ELF-1 (cell line): Measurements from ENCODE around the gene HS6ST3.
"Not testable (repeated sequence)": the region's sequence is repeated elsewhere in the genome, so short reads cannot be mapped to it uniquely, and the experiment has no call there.

Source experiments
- DNase-seq: peaks from one replicate; pipeline ENCODE4 v3.0.0-alpha.2; 2016; ENCODE audit warnings: low read depth, low spot score

Gene HS6ST3

DNA sequence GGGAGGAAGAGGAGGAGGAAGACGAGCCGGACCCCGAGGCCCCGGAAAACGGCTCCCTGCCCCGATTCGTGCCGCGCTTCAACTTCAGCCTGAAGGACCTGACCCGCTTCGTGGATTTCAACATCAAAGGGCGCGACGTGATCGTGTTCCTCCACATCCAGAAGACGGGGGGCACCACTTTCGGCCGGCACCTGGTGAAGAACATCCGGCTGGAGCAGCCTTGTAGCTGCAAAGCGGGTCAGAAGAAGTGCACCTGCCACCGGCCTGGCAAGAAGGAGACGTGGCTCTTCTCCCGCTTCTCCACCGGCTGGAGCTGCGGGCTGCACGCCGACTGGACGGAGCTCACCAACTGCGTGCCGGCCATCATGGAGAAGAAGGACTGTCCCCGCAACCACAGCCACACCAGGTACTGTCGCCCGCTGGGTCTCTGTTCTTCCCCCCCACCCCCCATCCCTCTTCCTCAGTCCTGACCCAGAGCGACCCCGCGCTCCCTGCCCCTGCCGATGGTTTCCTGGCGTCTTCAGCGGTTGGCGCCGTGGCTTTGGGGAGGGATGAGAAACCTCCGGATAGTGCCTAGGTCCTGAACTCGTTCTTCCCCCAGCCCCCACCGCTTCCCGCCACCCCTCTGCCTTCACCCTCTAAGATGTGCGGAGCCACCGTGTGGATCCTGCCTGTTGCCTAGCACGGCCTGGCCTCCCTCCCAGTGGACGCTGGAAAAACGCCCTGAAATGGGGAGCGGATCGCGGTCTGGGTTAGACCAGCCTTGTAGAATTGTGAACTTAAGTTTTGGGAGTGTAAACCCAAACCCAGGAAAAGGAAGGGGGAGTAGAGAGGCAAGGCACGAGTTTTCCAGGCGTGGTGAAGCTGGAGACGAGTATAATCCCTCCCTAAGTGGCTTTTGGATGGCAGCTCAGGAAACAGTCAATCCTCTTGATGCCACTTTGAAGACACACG lies 1.5 kb downstream of the HS6ST3 start:
- peak; percentile 29 for DNase-seq

DNA sequence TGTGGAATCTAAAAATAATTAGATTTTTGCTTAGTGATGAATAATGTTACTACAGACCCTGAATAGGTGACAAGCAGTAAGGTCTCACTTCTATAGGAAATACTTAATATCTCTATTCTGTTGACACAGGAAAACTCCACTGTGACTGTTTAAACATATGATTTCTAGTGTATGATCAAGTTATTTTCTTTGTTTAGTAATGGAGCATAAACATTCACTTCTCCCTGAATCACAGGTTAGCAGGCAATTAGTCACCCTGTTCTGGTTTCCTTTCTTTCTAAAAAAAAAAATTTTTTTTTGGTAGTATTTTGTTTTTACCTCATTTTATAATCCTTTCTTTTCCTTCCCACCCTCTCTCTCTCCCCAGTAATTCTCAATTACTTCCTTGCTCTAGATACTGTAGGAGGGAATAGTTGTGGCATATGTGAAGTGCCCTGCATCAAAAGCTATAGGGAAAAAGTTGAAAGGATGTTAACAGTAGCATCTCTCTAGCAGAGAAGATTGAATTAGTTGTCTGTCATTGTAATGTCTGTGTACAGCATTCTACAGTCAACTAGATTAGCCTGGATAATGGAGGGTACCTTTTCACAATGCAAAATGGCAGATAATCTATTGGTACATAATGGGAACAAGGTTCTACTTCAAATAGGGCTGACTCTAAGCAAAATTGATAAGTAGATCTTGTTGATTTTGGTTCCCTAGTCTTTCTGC lies 3.5 kb downstream of the HS6ST3 start:
- DNase-seq, result no peak

- DNase-seq, result peak; percentile 16
Observed at GRCh38 chr13:96100457-96101220, 10.7 kb downstream of the HS6ST3 start.

GRCh38 chr13:96104516-96104915 lies 14.6 kb downstream of the HS6ST3 start:
- peak; percentile 92 for DNase-seq

- DNase-seq, result peak; percentile 13
Observed at GRCh38 chr13:96108072-96108471, 18.2 kb downstream of the HS6ST3 start.

DNA sequence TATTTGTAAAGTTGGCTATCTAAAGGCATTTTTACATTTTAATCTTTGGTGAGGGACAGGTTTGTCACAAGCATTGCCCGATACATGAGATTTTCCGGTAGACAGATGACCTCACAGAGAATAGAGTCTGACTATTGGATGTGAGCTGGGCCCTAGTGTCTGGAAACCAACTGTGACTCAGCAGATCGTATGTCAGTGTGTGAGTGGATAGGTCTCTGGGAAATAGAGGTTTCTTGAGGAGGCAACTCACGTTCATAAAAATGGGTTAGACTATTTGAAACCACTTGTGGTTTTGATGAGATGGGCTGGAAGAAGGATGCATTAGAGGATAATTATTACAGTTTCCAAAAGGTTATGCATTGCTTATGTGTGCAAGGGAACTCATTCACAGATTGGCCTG lies 19.2 kb downstream of the HS6ST3 start:
- DNase-seq, result no peak

DNA sequence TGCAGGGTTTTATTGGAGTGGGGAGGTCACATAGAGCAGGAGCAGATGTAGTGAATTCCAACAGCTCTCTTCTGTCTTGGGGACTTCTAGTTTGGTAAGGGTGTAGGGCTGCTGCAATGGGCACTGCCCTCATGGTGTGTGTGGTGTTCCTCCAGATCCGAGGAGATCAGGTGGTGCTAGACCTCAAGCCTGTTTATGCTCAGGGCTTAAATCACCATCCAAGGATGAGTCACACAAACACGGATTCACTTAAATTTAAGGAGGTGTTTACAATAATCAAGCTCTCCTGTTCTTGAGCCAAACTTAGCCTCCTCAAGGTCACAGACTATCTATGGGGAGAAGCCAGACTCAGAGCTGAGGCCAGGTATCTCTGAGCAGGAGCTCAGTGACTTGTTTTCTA lies 23.0 kb downstream of the HS6ST3 start:
- DNase-seq, result no peak

- DNase-seq, result not testable (repeated sequence)
Observed at GRCh38 chr13:96115368-96115767, 25.5 kb downstream of the HS6ST3 start.

DNA sequence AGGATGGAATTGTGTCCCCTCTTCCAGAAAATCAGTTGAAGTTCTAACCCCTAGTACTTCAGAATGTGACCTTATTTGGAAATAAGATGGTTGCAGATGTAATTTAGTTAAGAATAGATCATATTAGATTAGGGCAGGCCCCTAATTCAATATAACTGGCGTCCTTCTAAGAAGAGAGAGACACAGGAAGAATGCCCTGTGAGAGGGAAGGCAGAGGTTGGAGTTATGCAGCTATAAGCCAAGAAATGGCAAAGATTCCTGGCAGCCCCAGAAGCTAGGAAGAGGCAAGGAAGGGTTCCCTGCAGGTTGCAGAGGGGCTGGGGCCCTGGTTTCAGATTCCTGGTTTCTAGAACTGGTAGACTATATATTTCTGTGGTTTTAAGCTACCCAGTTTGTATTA lies 30.0 kb downstream of the HS6ST3 start:
- DNase-seq, result no peak

DNA sequence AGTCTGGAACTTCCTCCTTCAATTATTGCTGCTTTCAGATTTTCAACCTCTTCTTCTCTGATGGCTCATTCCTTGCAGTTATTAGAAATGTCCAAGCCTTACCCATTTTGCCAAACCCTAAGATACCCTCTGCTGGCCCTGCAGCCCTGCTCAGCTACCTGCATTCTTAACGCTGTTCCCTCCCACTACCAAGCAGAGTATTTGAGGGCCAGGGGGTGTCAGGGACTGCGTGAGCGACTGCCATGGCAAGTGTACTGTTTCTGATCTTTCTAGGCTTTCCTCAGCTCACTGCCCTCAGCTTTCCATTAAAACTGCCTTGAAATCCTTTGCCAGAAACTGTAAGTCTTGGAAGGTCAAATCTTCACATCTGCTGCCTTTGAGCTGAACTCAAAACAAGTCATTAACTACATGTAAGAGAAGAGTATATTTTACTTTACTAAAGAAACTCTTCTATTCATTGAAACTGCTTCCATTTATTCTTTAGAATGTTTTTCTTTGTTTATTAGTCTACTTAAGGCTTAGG lies 41.0 kb downstream of the HS6ST3 start:
- DNase-seq, result no peak

DNA sequence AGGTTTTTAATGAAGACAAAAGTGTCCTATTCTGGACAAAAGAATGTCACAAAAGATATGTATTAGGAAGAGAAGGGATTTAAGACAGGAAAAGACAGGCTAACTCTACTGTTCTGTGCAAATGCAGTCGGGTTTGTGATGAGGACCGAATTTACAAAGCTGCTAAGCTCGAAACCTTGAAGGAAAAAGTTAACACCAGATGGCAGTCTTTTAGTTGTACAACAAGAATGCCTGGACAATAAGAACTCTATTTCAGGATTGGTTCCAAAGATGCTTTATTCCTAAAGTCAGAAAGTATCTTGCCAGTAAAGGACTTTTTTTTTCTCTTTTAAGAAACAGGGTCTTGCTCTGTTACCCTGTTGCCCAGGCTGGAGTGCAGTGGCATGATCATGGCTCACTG lies 51.1 kb downstream of the HS6ST3 start:
- peak; percentile 14 for DNase-seq

GRCh38 chr13:96159725-96160124 lies 69.8 kb downstream of the HS6ST3 start:
- no peak for DNase-seq

DNA sequence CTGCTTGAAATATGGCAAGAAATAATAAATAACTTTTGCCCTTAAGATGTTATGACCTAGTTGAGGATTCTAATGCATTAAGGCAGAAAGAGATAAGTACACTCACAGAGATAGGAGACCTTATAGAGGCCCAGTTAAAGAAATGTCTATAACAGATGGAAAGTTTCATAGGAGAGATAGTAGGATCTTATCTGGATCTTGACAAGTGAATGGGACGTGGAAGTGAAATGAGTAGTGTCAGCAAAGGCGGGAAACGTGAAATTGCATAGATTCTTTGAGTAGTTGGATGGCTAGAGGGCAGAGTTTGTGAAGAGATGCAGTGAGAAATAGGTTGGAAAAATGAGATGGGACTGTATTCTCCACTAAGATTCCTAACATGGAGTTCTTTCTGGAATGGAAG lies 71.2 kb downstream of the HS6ST3 start:
- DNase-seq, result no peak

DNA sequence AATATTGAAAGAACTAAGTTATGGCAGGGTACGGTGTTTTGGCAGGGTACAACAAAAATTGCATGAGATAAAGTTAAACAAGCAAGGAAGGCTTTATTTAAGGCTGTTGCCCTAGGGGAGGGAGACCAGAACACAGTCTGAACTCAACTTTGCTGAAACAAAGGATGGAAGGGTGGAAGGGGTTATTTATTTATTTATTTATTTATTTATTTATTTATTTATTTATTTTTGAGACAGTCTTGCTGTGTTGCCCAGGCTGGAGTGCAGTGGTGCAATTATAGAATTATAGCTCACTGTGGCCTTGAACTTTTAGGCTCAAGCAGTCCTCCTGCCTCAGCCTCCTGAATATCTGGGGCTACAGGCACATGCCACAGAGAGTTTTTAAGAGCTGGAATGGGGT lies 75.9 kb downstream of the HS6ST3 start:
- no peak for DNase-seq

- DNase-seq, result no peak
Observed at GRCh38 chr13:96172066-96172465, 82.2 kb downstream of the HS6ST3 start.

- no peak for DNase-seq
Observed at GRCh38 chr13:96178759-96179158, 88.9 kb downstream of the HS6ST3 start.

DNA sequence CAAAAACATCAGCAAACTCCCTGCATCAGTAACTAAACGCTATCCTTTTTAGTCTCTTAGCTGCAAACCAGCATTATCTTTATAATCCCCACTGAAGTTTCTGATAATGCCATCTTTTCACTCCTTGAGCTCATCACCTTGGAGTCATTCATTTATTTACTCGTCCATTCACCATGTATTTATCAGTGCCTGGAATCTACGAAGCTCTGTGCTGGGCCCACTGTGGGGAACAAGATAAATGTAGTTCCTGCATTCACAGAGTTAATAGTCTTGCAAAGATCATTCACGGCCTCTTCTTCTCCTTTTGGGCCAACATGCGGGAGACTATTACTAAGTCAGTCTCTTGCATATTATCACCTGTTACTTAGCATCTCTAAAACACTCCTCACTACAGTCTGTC lies 89.4 kb downstream of the HS6ST3 start:
- DNase-seq, result no peak

GRCh38 chr13:96181911-96182310 lies 92.0 kb downstream of the HS6ST3 start:
- no peak for DNase-seq

- no peak for DNase-seq
Observed at GRCh38 chr13:96185818-96186217, 95.9 kb downstream of the HS6ST3 start.

DNA sequence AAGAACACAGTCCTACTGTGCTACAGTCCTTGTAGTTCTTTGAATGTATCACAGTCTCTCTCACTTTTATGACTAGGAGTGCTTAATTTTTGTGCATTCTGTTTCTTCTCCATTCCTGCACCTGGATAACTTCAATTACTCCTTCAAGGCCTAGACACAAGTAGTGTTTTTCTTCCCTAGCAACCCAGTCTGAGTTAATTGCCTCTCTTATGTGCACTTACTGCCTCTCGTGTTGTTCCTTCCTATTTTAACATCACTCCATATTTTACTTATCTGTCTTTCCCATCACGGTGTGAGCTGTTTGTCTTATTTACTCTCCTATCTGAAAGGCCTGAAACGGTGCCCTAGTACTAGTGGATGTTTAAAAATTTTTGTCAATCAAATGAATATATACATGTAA lies 101.5 kb downstream of the HS6ST3 start:
- DNase-seq, result no peak

GRCh38 chr13:96193728-96194310 lies 103.9 kb downstream of the HS6ST3 start:
- no peak for DNase-seq

- no peak for DNase-seq
Observed at GRCh38 chr13:96198038-96198437, 108.1 kb downstream of the HS6ST3 start.
